Vagina (tissue), 2 donors: ENCODE results near the gene SMIM11.
"Not testable (repeated sequence)": the region's sequence is repeated elsewhere in the genome, so short reads cannot be mapped to it uniquely, and the experiment has no call there.

Experiments
- CTCF ChIP-seq, 3 experiments: fragments of 450-650 bp in 2 of 3; fragments of 200-600 bp in 1 of 3; sonication (generic) in 1 of 3; IDR thresholded peaks; one replicate each; pipeline ENCODE4 v1.5.1; 2017 to 2019; ENCODE audit warnings: antibody characterized with exemption in 3 of 3, mild to moderate bottlenecking in 2 of 3, moderate library complexity in 2 of 3
- POLR2A ChIP-seq, 2 donors: fragments of 450-650 bp; IDR thresholded peaks; one replicate each; pipeline ENCODE4 v1.6.1; 2017; ENCODE audit warnings: antibody characterized with exemption in 2 of 2, mild to moderate bottlenecking in 2 of 2, moderate library complexity in 2 of 2
- POLR2AphosphoS5 ChIP-seq, 2 donors: sonication (generic); formaldehyde crosslinking; IDR thresholded peaks; one replicate each; pipeline ENCODE4 v1.9.0; 2017; ENCODE audit warnings: antibody characterized with exemption in 2 of 2, mild to moderate bottlenecking in 2 of 2, low read depth in 1 of 2; ENCODE audit not compliant: insufficient read depth in 1 of 2

- TF ChIP-seq CTCF (IDR thresholded peaks at IDR 0.05); POLR2A (IDR thresholded peaks at IDR 0.05); POLR2AphosphoS5 (IDR thresholded peaks at IDR 0.05; ENCODE audit: insufficient read depth in 1 of 2, low read depth in 1 of 2): not testable (repeated sequence)
Observed at GRCh38 chr21:34405686-34406085, 30.4 kb downstream of the SMIM11 start.
